ENCODE data around the gene CTNNA1. TPM values are rescaled to one million over a fixed set of nuclear protein-coding genes. Genes with fewer than 3 reads are reported as not detected.

CTNNA1 gene
- total and polyA plus RNA-seq, 4 donors, result 208 to 295 (median 253) TPM

- Histone ChIP-seq H3K36me3 (ENCODE audit: control insufficient read depth, insufficient read depth, low read length) (no peaks in the 10 kb centered on the region), H3K27me3 (ENCODE audit: control insufficient read depth, insufficient read depth, low read length) (no peaks in the 10 kb centered on the region), H3K4me3 (ENCODE audit: low read depth, low read length) (no peak overlapping the region), H3K27ac (ENCODE audit: low read depth, low read length) (no peak overlapping the region), H3K4me1 (ENCODE audit: control insufficient read depth, insufficient read depth, low read length) (no peaks in the 10 kb centered on the region), H3K9me3 (ENCODE audit: control insufficient read depth, insufficient read depth, low read length) (no peaks in the 10 kb centered on the region)
- no peak for DNase-seq (ENCODE audit: low read depth in 4 of 6, low spot score in 6 of 6)
- WGBS (ENCODE audit: insufficient coverage), result 56% methylated on average over 1 of the region's 1 CpG
These were observed 96.7 kb downstream of the CTNNA1 start for GRCh38 chr5:138849882-138850281.

GRCh38 chr5:138850865-138851435, 97.7 kb downstream of the CTNNA1 start:
- Histone ChIP-seq H3K36me3 (ENCODE audit: control insufficient read depth, insufficient read depth, low read length) (no peaks in the 10 kb centered on the region), H3K27ac (ENCODE audit: low read depth, low read length) (no peak overlapping the region), H3K9me3 (ENCODE audit: control insufficient read depth, insufficient read depth, low read length) (no peaks in the 10 kb centered on the region), H3K4me3 (ENCODE audit: low read depth, low read length) (no peak overlapping the region), H3K4me1 (ENCODE audit: control insufficient read depth, insufficient read depth, low read length) (no peaks in the 10 kb centered on the region), H3K27me3 (ENCODE audit: control insufficient read depth, insufficient read depth, low read length) (no peaks in the 10 kb centered on the region)
- peak in 1 of 6 donors; percentile 58 for DNase-seq (ENCODE audit: low read depth in 4 of 6, low spot score in 6 of 6)
- 67% methylated on average over 1 of the region's 2 CpGs for WGBS (ENCODE audit: insufficient coverage)

GRCh38 chr5:138853132-138853531, 99.9 kb downstream of the CTNNA1 start:
- Histone ChIP-seq H3K9me3 (ENCODE audit: control insufficient read depth, insufficient read depth, low read length) (no peaks in the 10 kb centered on the region), H3K36me3 (ENCODE audit: control insufficient read depth, insufficient read depth, low read length) (no peaks in the 10 kb centered on the region), H3K4me3 (ENCODE audit: low read depth, low read length) (no peak overlapping the region), H3K4me1 (ENCODE audit: control insufficient read depth, insufficient read depth, low read length) (no peaks in the 10 kb centered on the region), H3K27me3 (ENCODE audit: control insufficient read depth, insufficient read depth, low read length) (no peaks in the 10 kb centered on the region), H3K27ac (ENCODE audit: low read depth, low read length) (no peak overlapping the region)
- no peak for DNase-seq (ENCODE audit: low read depth in 4 of 6, low spot score in 6 of 6)
- no CpG with 5 or more reads among the region's 9 CpGs for WGBS (ENCODE audit: insufficient coverage)

GRCh38 chr5:138867011-138867410, 113.8 kb downstream of the CTNNA1 start:
- no peak overlapping the region for H3K4me3 ChIP-seq (ENCODE audit: low read depth, low read length)
- no peak for DNase-seq (ENCODE audit: low read depth in 4 of 6, low spot score in 6 of 6)
- H3K4me1 ChIP-seq (ENCODE audit: control insufficient read depth, insufficient read depth, low read length), result peaks cover 3% of the 10 kb centered on the region
- no peak overlapping the region for H3K27ac ChIP-seq (ENCODE audit: low read depth, low read length)
- WGBS (ENCODE audit: insufficient coverage), result 88% methylated on average over 1 of the region's 1 CpG
- H3K27me3 ChIP-seq (ENCODE audit: control insufficient read depth, insufficient read depth, low read length), result no peaks in the 10 kb centered on the region
- H3K9me3 ChIP-seq (ENCODE audit: control insufficient read depth, insufficient read depth, low read length), result peaks cover 5% of the 10 kb centered on the region
- H3K36me3 ChIP-seq (ENCODE audit: control insufficient read depth, insufficient read depth, low read length), result peaks cover 13% of the 10 kb centered on the region

GRCh38 chr5:138869038-138869437, 115.8 kb downstream of the CTNNA1 start:
- Histone ChIP-seq H3K4me3 (ENCODE audit: low read depth, low read length) (no peak overlapping the region), H3K27ac (ENCODE audit: low read depth, low read length) (no peak overlapping the region), H3K9me3 (ENCODE audit: control insufficient read depth, insufficient read depth, low read length) (peaks cover 1% of the 10 kb centered on the region), H3K36me3 (ENCODE audit: control insufficient read depth, insufficient read depth, low read length) (peaks cover 8% of the 10 kb centered on the region), H3K27me3 (ENCODE audit: control insufficient read depth, insufficient read depth, low read length) (no peaks in the 10 kb centered on the region), H3K4me1 (ENCODE audit: control insufficient read depth, insufficient read depth, low read length) (peaks cover 3% of the 10 kb centered on the region)
- no CpG with 5 or more reads among the region's 1 CpG for WGBS (ENCODE audit: insufficient coverage)
- no peak for DNase-seq (ENCODE audit: low read depth in 4 of 6, low spot score in 6 of 6)

GRCh38 chr5:138869763-138870500, 116.7 kb downstream of the CTNNA1 start:
- Histone ChIP-seq H3K9me3 (ENCODE audit: control insufficient read depth, insufficient read depth, low read length) (peaks cover under 1% of the 10 kb centered on the region), H3K4me1 (ENCODE audit: control insufficient read depth, insufficient read depth, low read length) (peaks cover 3% of the 10 kb centered on the region), H3K27me3 (ENCODE audit: control insufficient read depth, insufficient read depth, low read length) (no peaks in the 10 kb centered on the region), H3K27ac (ENCODE audit: low read depth, low read length) (peak overlapping the region; percentile 65), H3K36me3 (ENCODE audit: control insufficient read depth, insufficient read depth, low read length) (peaks cover 8% of the 10 kb centered on the region), H3K4me3 (ENCODE audit: low read depth, low read length) (peak overlapping the region; percentile 28)
- WGBS (ENCODE audit: insufficient coverage), result no CpG with 5 or more reads among the region's 5 CpGs
- DNase-seq (ENCODE audit: low read depth in 4 of 6, low spot score in 6 of 6), result peak in 3 of 6 donors; percentile 19 to 79 (median 60)

GRCh38 chr5:138870611-138871010, 117.4 kb downstream of the CTNNA1 start:
- H3K27ac ChIP-seq (ENCODE audit: low read depth, low read length), result peak overlapping the region; percentile 65
- H3K9me3 ChIP-seq (ENCODE audit: control insufficient read depth, insufficient read depth, low read length), result no peaks in the 10 kb centered on the region
- no peaks in the 10 kb centered on the region for H3K27me3 ChIP-seq (ENCODE audit: control insufficient read depth, insufficient read depth, low read length)
- 10% methylated on average over 2 of the region's 3 CpGs for WGBS (ENCODE audit: insufficient coverage)
- peak overlapping the region; percentile 28 for H3K4me3 ChIP-seq (ENCODE audit: low read depth, low read length)
- DNase-seq (ENCODE audit: low read depth in 4 of 6, low spot score in 6 of 6), result peak in 3 of 6 donors; percentile 17 to 79 (median 57)
- H3K4me1 ChIP-seq (ENCODE audit: control insufficient read depth, insufficient read depth, low read length), result peaks cover 3% of the 10 kb centered on the region
- H3K36me3 ChIP-seq (ENCODE audit: control insufficient read depth, insufficient read depth, low read length), result peaks cover 8% of the 10 kb centered on the region

- Histone ChIP-seq H3K4me1 (ENCODE audit: control insufficient read depth, insufficient read depth, low read length) (peaks cover 3% of the 10 kb centered on the region), H3K27me3 (ENCODE audit: control insufficient read depth, insufficient read depth, low read length) (no peaks in the 10 kb centered on the region), H3K27ac (ENCODE audit: low read depth, low read length) (peak overlapping the region; percentile 72), H3K36me3 (ENCODE audit: control insufficient read depth, insufficient read depth, low read length) (peaks cover 4% of the 10 kb centered on the region), H3K9me3 (ENCODE audit: control insufficient read depth, insufficient read depth, low read length) (no peaks in the 10 kb centered on the region), H3K4me3 (ENCODE audit: low read depth, low read length) (peak overlapping the region; percentile 57)
- WGBS (ENCODE audit: insufficient coverage), result 0% methylated on average over 2 of the region's 6 CpGs
- peak in 2 of 6 donors; percentile 6 to 76 for DNase-seq (ENCODE audit: low read depth in 4 of 6, low spot score in 6 of 6)
These were observed 119.7 kb downstream of the CTNNA1 start for GRCh38 chr5:138872841-138873465.

- no peaks in the 10 kb centered on the region for H3K9me3 ChIP-seq (ENCODE audit: control insufficient read depth, insufficient read depth, low read length)
- 23% methylated on average over 12 of the region's 17 CpGs for WGBS (ENCODE audit: insufficient coverage)
- H3K27me3 ChIP-seq (ENCODE audit: control insufficient read depth, insufficient read depth, low read length), result no peaks in the 10 kb centered on the region
- no peaks in the 10 kb centered on the region for H3K4me1 ChIP-seq (ENCODE audit: control insufficient read depth, insufficient read depth, low read length)
- peak overlapping the region; percentile 57 for H3K4me3 ChIP-seq (ENCODE audit: low read depth, low read length)
- peak overlapping the region; percentile 72 for H3K27ac ChIP-seq (ENCODE audit: low read depth, low read length)
- peak in 4 of 6 donors; percentile 33 to 80 (median 54) for DNase-seq (ENCODE audit: low read depth in 4 of 6, low spot score in 6 of 6)
- no peaks in the 10 kb centered on the region for H3K36me3 ChIP-seq (ENCODE audit: control insufficient read depth, insufficient read depth, low read length)
These were observed 120.4 kb downstream of the CTNNA1 start for GRCh38 chr5:138873466-138874221.
